Activated CD4-positive, alpha-beta T cell treated with anti-CD3 and anti-CD28 coated beads, Interleukin-2, amount 10 ng/mL, durations not matched to agents 7 days and 5 days (primary cell): Measurements from ENCODE around the gene CACNB4. TPM values are rescaled to one million over a fixed set of nuclear protein-coding genes. Genes with fewer than 3 reads are reported as not detected.
A peak's percentile ranks its signal among the peaks of the same experiment; 100 is the strongest.

Experiments
- CTCF ChIA-PET: fragments of 350-600 bp; sonication (Branson Sonifier 250); formaldehyde crosslinking; loops from one replicate; lab custom pipeline; 2021; ENCODE audit warnings: antibody characterized with exemption; lab: Charles Lee
- POLR2A ChIA-PET: fragments of 350-600 bp; sonication (Branson Sonifier 250); formaldehyde crosslinking; loops from one replicate; lab custom pipeline; 2021; ENCODE audit warnings: antibody characterized with exemption; lab: Charles Lee
- DNase-seq: peaks from one replicate; pipeline ENCODE4 v3.0.0-alpha.2; 2020
- H3K27ac Mint-ChIP-seq: one replicate; pipeline ENCODE4 v1.8.0; 2021; ENCODE audit warnings: mild to moderate bottlenecking, moderate library complexity, mixed read lengths
- H3K27me3 Mint-ChIP-seq: one replicate; pipeline ENCODE4 v1.8.0; 2021; ENCODE audit warnings: mixed read lengths
- H3K36me3 Mint-ChIP-seq: one replicate; pipeline ENCODE4 v1.8.0; 2021; ENCODE audit warnings: low read depth, mixed read lengths
- H3K4me1 Mint-ChIP-seq: one replicate; pipeline ENCODE4 v1.8.0; 2021; ENCODE audit warnings: mixed read lengths
- H3K4me3 Mint-ChIP-seq: one replicate; pipeline ENCODE4 v1.8.0; 2021; ENCODE audit warnings: mild to moderate bottlenecking, moderate library complexity, mixed read lengths
- H3K9me3 Mint-ChIP-seq: one replicate; pipeline ENCODE4 v1.8.0; 2021; ENCODE audit warnings: mixed read lengths
- total RNA-seq, 2 experiments: library from RNA; stranded (reverse); gene quantifications; one replicate each; pipeline ENCODE4 v1.2.3, GENCODE V29; 2021

The CACNB4 gene
- total RNA-seq, 2 experiments from 2014 or later: 0.12 to 0.21 TPM

DNA sequence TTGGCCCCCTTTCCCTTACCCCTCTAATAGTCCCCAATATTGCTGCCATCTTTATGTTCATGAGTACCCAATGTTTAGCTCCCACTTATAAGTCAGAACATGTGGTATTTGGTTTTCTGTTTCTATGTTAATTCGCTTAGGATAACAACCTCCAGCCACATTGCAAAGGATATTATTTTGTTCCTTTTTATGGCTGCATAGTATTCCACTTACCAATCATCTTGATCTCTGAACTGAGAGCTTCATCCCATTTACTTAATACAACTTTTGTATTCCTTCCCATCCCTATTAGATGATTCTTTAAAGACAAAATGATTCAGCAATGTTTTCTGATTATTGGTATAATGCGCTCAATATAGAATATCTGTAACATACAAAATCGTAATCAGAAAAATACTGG, 307.3 kb downstream of the CACNB4 start:
- Mint-ChIP-seq H3K36me3 (peaks cover 17% of the 10 kb centered on the region), H3K4me3 (no peak overlapping the region), H3K27me3 (no peaks in the 10 kb centered on the region), H3K4me1 (no peaks in the 10 kb centered on the region), H3K9me3 (no peaks in the 10 kb centered on the region), H3K27ac (no peak overlapping the region)
- CTCF ChIA-PET: interaction anchor here (0.7 to 1.1 kb wide), 2 partner anchors 15 to 134 kb away, joined by 3 to 4 read pairs; no protein-coding TSS in a partner anchor
- POLR2A ChIA-PET: no interaction called here
- DNase-seq: no peak

DNA sequence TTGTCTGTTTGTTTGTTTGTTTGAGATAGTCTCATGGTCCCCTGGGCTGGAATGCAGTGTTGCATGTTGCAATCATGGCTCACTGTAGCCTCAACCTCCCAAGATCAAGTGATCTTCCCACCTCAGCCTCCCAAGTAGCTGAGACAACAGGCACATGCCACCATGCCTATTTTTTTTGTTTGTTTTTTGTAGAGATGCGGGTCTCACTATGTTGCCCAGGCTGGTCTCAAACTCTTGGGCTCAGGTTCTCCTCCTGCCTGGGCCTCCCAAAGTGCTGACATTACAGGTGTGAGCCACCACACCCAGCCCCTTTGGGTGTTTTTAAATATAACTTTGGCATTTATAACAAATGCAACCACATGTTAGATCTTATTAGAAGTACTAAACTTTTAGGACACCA, 308.2 kb downstream of the CACNB4 start:
- ChIA-PET CTCF (no interaction called here), POLR2A (no interaction called here)
- no peak for DNase-seq
- Mint-ChIP-seq H3K27ac (peak overlapping the region; percentile 11), H3K36me3 (peaks cover 12% of the 10 kb centered on the region), H3K4me1 (no peaks in the 10 kb centered on the region), H3K4me3 (no peak overlapping the region), H3K27me3 (no peaks in the 10 kb centered on the region), H3K9me3 (no peaks in the 10 kb centered on the region)

DNA sequence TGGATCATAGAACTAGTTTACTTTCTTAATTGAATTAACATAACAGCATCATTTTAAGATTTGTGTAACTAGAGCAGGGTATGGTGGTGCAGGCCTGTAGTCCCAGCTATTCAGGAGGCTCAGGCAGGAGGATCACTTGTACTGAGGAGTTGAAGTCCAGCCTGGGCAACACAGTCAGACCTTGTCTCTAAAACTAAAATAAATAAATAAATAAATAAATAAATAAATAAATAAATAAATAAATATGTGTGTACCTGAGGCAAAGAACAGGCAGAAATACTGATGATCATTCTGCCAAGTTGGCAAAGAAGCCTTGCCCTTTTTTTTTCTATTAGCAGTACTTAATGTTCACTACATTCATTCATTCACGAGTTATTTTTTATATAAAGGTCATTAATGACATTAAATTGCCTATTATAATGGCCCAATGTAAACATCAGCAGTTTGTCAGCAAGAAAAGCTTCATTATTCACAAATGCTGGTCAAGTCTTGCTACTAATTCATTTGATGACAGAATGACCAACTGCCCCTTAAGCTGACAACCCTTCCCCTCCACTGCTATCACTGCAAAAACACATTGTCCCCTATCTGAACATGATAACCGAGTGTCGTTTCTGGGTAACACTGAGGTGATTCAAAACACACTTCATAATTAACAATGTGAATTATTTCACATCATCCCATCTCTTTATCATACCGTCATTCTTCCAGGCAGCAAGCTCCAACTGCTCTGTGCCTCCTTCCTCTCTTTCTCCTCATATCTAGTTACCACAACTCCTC, 309.6 kb downstream of the CACNB4 start:
- Mint-ChIP-seq H3K27me3 (no peaks in the 10 kb centered on the region), H3K27ac (no peak overlapping the region), H3K4me1 (no peaks in the 10 kb centered on the region), H3K9me3 (no peaks in the 10 kb centered on the region), H3K4me3 (no peak overlapping the region), H3K36me3 (peaks cover 11% of the 10 kb centered on the region)
- ChIA-PET POLR2A (no interaction called here), CTCF (interaction anchor here (0.9 to 1.1 kb wide), 2 partner anchors 27 to 165 kb away, joined by 3 to 4 read pairs; no protein-coding TSS in a partner anchor)
- no peak for DNase-seq

- H3K27ac Mint-ChIP-seq: no peak overlapping the region
- ChIA-PET CTCF (no interaction called here), POLR2A (no interaction called here)
- H3K27me3 Mint-ChIP-seq: no peaks in the 10 kb centered on the region
- H3K4me1 Mint-ChIP-seq: no peaks in the 10 kb centered on the region
- H3K4me3 Mint-ChIP-seq: no peak overlapping the region
- peaks cover 13% of the 10 kb centered on the region for H3K36me3 Mint-ChIP-seq
- DNase-seq: no peak
- no peaks in the 10 kb centered on the region for H3K9me3 Mint-ChIP-seq
Observed at GRCh38 chr2:151786483-151786882, 312.4 kb downstream of the CACNB4 start.

GRCh38 chr2:151786077-151786476, 312.8 kb downstream of the CACNB4 start:
- peaks cover 12% of the 10 kb centered on the region for H3K36me3 Mint-ChIP-seq
- no peak overlapping the region for H3K4me3 Mint-ChIP-seq
- DNase-seq: no peak
- no peaks in the 10 kb centered on the region for H3K4me1 Mint-ChIP-seq
- CTCF ChIA-PET: no interaction called here
- no peaks in the 10 kb centered on the region for H3K9me3 Mint-ChIP-seq
- H3K27ac Mint-ChIP-seq: no peak overlapping the region
- no peaks in the 10 kb centered on the region for H3K27me3 Mint-ChIP-seq
- POLR2A ChIA-PET: no interaction called here

GRCh38 chr2:151783133-151783520, 315.7 kb downstream of the CACNB4 start:
- no peak overlapping the region for H3K4me3 Mint-ChIP-seq
- ChIA-PET CTCF (interaction anchor here (0.9 kb wide), 1 partner anchor 20 kb away, joined by 4 read pairs; no protein-coding TSS in a partner anchor), POLR2A (no interaction called here)
- no peak for DNase-seq
- no peak overlapping the region for H3K27ac Mint-ChIP-seq
- no peaks in the 10 kb centered on the region for H3K27me3 Mint-ChIP-seq
- H3K4me1 Mint-ChIP-seq: no peaks in the 10 kb centered on the region
- peaks cover 3% of the 10 kb centered on the region for H3K9me3 Mint-ChIP-seq
- H3K36me3 Mint-ChIP-seq: peaks cover 28% of the 10 kb centered on the region

Other genes with a start within 250 kb of the CACNB4 start
- gene STAM2, start 76.7 kb upstream of the CACNB4 start, total RNA-seq: 10 to 100 TPM; 16.5 to 20.1 TPM
- under 1 TPM; 0.46 to 0.64 TPM for gene FMNL2, start 236.1 kb upstream of the CACNB4 start, total RNA-seq